Breast epithelium (tissue), 3 donors: Measurements from ENCODE around the gene SNRNP25.

Experiments
- CTCF ChIP-seq, 3 donors: fragments of 450-650 bp; IDR thresholded peaks; one replicate each; pipeline ENCODE4 v1.5.1; 2016 to 2017; ENCODE audit warnings: antibody characterized with exemption in 3 of 3, mild to moderate bottlenecking in 3 of 3, moderate library complexity in 3 of 3
- POLR2A ChIP-seq: fragments of 450-650 bp; IDR thresholded peaks from one replicate; pipeline ENCODE4 v1.6.1; 2016; ENCODE audit warnings: antibody characterized with exemption, mild to moderate bottlenecking, moderate library complexity

GRCh38 chr16:60166-60565 is 6.5 kb downstream of the SNRNP25 start:
- TF ChIP-seq CTCF (IDR thresholded peaks at IDR 0.05), result no peak
- no peak for TF ChIP-seq POLR2A
